HG02642 (cell line): ENCODE results near the gene EDDM3A.
"Not testable (repeated sequence)": the region's sequence is repeated elsewhere in the genome, so short reads cannot be mapped to it uniquely, and the experiment has no call there.

Experiments
- ATAC-seq: cut with Tn5 transposase; IDR thresholded peaks from one replicate; pipeline ENCODE4 v1.9.1; 2021; ENCODE audit warnings: mild to moderate bottlenecking; ENCODE audit not compliant: unreplicated experiment, poor library complexity

Gene EDDM3A, protein sequence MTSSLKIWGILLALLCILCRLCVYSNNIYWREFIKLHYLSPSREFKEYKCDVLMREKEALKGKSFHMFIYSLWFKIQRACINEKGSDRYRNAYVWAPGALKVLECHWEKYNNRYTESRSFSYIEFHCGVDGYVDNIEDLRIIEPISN

DNA sequence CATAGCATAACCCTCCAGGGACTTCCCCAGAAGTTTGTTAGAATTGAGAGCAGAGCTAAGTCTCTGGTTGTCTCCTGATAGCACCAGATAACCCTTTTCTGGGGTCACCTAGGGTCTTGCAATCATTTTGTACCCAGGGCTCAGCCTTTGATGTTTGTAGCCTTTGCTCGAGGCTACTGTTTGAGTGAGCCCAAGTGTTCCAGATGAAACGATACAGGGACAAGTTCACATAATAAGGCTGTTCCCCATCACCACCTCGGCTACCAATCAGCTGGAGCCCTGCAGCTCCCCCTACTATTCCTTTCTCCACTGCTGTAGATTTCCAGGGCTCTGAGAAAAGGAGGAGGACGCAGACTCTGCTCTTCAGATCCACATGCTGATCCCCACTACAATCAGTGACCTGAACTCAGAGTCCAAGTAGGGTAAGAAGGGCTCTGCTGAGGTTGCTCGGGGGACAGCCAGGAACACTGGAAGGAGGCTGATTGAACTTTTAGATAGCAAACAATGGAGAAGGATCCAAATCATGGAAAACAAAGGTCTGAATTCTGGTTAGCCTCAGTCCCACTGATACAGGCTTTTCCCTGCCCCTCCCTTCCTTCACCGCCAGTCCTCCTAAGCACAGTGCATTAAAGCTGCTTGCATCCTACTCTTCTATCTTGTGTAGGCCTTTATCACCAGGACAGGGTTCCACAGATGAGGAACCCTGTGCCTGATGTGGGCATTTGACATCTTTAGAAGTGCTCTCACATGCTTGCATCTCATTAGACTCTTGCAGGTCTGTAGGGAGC lies at the start of gene EDDM3A:
Gene EDDM3A (plus strand): TSS at position 317 of the 788 bp plus-strand sequence. CDS start 1,694 bp downstream, outside the sequence.
- no peak for ATAC-seq

DNA sequence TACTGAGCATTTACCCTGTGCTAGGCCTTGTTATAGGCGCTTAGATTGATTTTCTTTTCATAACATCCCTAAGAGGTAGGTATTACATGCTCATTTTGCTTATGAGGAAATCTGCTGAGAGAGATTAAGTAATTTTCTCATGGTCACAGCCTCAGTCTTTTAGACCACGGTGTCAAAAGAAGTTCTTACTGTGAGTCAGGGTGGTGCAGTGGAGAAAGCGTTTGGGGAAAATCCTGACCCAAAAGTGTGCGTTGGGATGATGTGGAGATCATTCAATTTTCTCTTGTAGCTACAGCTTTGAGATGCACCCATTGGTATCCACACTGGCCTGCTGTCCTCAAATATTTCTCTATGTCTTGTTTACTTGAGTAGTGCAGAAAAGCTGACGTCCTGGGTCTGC lies 48.9 kb upstream of the EDDM3A start:
- no peak for ATAC-seq

DNA sequence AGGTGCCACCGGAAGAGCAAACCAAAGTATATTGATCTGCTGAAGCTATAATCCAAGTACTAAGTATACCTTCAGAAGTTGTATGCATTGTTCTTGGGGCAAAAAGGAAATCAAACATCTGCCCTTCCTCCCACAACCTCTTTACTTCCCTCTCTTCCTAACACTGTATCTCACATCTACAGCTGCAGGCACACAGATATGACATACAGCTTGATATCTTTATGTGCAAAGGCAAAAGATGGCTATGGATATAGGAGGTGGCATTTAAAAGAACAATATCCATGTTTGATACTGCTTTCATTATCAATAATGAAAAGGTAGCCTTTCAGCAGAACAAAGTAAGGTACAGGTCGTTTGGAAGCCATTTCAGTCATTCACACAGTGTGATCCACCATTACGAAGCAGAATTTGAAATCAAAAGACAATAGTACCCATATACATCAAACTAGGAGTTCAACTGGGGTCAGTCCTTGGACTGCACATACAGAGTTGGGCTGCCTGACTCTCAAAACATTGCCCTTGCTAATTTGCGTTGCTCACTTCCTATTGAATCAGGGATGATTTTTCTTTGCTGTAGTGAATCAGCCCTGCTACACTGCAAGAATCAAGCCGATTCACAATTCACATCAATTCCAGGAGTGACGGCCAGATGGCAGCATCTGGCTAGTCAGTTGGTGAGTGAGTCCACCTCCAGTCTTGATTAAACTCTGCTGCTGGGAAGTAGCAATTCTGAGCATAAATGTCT lies 48.2 kb upstream of the EDDM3A start:
- peak; percentile 67 for ATAC-seq

DNA sequence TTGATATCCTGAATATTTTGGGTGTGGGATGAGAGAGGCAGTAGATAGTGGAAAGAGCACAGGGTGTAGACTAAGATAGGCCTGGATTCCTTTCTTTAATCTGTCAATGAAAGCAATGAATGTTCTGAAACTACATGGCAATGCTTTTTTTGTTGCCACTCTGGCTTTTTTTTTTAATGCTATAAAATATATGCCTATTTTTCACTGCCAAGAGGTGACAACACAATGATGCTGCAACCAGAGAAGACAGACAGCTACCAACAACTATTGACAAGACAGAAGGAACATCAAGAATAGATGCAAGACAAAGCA lies 47.7 kb upstream of the EDDM3A start:
- no peak for ATAC-seq

DNA sequence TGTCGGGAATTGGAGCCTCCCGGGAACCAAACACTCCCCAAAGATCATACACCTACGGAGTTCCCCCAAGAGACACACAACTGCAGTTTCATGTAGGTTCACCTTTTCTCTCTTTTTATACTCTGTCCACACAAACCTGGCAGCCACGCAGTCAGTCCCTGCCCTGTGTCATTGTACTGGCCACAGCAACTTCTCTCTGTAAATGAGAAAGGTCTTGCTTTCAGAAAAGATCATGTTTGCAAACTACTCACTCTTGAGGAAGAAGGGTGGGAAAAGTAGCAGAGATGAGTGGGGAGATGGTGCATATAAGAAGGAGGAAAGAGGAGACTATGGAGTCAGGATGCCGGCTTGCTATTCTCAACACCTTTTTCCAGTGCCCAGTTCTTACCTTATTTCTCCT lies 46.8 kb upstream of the EDDM3A start:
- ATAC-seq: no peak

DNA sequence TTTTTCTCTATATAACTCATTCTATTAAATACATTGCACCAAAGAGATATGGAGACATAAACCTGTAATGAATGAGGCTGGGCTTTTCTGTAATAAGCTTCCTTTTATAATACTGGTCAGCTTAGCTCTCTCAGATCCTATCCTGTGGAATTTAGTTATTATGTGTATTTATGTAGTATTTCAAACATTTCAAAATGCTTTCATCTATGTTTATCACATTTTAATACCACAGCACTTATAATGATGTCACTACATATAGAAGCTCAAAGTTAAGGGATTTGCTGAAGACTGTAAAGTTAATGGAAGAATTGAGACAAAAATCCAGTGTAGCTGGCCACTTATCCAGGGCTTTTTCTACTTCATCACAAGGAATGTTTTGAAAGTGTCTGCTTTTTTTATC lies 45.8 kb upstream of the EDDM3A start:
- ATAC-seq: no peak

DNA sequence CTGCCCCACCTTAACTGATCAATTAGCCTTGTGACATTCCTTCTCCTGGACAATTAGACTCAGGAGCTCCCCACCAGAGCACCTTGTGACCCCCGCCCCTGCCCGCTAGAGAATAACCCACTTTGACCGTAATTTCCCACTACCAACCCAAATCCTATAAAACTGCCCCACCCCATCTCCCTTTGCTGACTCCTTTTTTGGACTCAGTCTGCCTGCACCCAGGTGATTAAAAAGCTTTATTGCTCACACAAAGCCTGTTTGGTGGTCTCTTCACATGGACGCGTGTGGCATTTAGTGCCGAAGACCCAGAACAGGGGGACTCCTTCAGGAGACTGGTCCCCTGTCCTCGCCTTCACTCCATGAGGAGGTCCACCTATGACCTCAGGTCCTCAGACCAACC lies 44.7 kb upstream of the EDDM3A start:
- not testable (repeated sequence) for ATAC-seq

DNA sequence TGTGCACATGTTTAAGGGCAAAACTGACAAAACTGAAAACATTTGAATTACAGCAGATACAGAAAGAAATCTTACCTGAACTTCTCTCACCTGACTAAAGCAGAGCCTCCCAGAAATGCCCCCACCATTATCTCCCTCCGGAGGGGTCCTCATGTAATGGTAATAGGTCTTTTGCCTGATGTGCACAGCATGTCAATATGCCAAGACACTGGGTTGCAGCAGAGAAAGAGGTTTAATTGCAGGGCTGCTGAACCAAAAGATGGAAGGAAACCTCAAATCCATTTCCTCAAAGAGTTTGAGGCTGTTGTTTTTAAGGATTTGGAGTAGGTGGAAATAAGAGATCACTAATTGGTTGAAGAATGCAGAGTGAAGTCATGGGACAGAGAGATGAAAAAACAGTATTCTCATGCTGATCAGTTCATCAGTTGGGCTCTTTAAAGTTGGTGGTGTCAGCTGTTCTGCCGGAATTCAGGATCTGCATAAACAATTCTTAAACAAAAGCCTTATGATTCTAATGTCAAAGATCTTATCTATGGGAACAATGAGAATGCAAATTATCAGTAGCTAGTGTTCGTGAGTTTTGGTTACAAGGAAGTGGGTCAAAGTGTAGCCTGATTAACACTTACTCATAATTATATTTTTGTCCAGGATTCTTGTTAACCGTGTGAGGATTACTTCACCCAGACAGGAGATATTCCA lies 38.9 kb upstream of the EDDM3A start:
- ATAC-seq: no peak

DNA sequence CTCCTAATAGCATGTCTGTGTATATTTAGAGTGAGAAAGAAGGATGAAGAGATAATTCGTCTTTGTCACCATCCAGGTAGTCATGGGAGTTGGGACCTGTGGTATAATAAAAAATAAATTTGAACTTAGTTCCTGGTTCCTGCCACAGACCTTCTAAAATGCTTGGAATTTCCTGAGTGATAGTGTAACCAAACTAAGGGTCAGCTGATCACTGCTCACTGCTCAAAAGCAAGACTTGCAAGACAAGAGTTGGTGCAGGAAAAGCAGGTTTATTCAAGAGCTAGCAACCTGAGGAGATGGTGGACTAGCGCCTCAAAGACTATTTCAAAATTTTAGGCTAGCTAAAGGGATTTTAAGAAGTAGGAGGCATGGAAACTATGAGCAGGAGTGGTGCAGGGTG lies 38.1 kb upstream of the EDDM3A start:
- ATAC-seq: no peak

DNA sequence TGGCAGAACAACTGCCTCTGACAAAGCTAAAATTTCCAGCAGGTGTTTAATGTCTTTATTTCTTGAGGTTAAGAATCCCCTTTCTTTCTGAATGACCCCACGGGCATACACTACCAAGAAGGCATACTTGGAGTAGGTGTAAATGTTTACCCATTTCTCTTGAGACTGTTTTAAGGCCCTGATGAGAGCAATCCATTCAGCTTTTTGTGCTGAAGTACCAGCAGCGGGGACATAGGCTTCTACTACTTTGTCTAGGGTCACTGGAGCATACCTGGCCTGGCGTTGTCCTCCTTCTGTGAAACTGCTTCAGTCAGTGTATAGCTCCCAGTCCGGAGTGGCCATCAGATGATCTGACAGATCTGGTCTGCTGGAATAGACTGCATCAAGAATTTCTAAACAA lies 34.4 kb upstream of the EDDM3A start:
- ATAC-seq: no peak

DNA sequence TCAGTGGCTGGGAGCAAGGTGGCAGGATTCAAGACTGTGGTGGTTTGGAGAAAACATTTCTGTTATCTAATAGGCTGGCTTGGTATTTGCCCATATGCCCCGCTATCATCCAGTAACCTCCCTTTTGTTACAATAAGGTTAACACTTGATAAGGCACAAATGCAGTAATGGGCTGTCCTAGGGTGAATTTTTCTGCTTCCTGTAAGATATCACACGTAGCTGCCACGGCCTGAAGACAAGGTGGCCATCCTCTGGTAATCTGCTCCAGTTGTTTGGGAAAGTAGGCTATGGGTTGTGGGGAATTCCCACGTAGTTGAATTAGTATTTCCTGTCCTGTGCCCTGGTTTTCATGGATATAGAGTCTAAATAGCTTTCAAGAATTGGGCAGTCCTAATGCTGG lies 34.0 kb upstream of the EDDM3A start:
- no peak for ATAC-seq

DNA sequence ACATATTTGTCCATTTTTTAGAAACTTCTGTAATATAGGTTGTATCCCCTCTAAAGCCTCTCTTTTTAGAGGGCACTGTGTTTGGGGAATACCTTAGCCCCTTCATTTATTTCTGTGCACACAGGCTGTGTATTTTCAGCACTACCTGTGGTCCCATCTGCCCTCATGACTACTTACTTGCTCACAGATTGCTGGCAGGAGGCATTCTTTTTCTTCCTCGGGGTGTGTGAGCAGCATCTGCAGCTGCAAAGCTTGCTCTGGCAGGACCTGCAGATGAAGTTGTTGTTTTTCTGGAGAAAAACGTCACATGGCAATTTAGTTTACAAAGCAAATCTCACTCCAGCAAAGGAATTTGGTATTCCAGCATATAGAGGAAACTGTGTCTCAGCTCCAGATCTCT lies 32.8 kb upstream of the EDDM3A start:
- ATAC-seq: no peak

DNA sequence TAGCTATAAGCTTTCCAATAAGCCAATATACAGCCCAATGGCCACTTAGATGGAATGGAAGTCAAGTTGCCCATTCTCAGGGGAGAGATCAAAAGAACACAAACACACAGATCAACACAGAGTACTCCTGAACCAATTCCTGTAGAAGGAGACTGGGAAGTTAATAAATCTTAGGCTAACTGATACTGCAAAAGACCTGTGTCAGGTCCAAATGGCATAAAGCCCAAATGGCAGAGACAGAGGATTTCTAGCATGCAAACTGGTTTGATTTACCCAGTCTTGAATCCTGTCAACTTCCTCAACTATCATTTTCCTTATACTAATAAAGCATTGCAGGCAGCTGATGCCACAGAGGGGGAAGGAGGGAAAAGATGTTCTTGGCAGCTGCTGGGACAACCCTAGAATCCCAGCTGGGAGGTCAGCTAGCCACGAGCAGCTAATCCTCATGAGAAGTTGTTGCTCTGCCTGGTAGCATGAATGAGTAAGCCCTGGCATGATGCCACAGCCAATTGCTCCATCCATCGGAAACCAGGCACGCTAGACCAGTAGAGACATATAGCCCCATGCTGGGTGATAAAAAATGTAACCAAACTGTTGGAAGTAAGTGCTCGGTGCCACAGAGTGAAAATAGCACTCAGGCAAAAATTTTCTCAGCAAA lies 31.0 kb upstream of the EDDM3A start:
- no peak for ATAC-seq

DNA sequence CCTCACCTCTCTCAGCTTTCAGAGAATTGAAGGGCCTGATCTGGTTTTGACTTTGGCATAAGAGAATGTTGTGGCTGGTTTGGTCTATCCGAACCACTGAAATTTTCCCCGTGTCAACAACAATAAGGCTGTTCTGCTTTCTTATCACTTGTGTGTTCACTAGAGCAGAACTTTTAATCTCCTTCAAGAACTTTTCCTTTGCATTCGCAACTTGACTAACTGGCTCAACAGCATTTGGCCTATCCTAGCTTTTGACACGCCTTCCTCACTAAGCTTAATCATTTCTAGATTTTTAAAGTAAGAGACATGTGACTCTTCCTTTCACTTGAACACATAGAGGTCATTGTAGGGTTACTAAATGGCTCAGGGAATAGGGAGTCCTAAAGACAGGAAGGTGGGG lies 25.9 kb upstream of the EDDM3A start:
- ATAC-seq: no peak

DNA sequence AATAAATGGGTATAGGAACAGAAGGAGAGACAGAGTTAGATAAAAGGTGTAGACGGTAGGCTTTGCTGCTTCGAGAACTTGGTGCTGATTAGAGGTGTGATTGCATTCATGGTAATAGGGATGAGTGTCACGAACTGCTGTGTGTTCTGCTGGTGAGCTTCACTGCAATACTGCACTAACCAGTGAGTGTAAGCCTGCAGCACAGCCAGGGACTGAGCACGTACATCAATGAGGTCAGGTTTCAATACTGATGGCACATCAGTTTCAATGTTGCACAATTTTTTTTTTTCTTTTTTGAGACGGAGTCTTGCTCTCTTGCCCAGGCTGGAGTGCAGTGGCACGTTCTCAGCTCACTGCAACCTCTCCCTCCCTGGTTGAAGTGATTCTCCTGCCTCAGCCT lies 24.9 kb upstream of the EDDM3A start:
- no peak for ATAC-seq

DNA sequence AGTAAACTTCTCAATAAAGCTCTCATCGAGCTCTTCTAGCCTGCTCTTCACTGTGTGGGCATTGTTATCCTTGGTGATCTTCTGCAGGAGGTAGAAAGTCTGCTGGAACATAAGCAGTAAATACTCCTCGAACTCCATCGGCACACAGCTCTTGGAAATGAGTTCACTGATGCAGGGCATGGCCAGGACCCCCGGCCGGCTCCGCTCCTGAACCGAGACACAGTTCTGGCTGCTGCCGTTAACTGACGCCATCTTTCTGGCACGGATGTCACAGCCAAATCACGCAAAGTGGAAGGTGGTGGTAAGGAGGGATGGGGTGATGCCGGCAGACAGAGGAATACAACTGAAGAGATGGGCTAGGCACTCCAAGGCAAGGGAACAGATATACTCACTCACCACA lies 23.7 kb upstream of the EDDM3A start:
- no peak for ATAC-seq

DNA sequence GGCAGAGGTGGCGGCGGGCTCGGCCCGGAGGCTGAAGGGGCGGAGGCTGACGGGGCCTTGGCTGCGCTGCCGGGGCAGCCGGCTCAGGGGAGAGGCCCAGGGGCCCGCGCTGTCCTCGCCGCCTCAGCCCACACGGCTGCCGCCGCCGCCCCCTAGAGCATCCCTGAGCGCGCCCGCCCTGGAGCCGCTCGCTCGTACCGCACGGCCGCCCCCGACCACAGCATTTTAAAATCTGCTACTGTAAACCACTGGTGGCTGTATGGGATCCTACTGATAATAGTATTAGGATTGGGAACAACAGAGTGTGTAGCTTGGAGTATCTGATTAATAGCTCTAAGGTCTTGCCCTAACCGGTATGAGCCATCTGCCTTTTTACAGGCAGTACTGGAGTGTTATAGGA lies 22.2 kb upstream of the EDDM3A start:
- no peak for ATAC-seq

DNA sequence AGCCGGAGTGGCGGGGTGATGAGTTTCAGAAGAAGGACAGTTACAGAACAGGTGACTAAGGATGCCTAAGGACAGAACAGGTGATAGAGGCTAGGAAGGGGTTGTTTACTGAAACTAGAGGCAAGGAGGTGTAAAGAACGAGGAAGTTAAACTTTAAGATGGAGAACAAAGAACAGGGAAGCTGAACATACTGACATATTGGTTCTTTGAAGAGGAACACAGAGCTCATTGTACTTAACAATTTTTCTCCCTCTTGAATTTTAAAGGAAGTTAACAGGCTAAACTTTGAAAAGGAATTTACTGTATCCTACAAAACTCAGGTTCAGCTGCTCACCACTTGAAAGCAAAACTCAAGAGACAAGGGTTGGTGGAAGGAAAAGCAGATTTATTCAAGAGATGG lies 19.6 kb upstream of the EDDM3A start:
- ATAC-seq: not testable (repeated sequence)

DNA sequence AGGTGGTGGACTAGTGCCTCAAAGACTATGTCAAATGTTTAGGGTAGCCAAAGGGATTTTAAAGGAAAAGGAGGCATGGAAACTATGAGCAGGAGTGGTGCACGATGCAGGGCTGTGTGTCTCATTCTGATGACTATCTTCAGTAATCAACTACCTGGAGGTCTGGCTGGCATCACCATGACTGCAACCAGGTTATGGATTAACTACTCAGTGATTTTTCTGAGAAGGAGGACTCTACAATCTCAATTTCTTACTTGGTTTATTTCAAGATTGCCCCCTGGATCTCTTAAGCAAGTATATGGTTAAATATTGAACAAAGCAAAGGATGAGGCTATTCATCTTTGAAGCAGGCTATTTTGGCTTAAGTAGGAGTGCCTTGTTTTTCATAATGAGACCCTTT lies 19.2 kb upstream of the EDDM3A start:
- ATAC-seq: no peak

DNA sequence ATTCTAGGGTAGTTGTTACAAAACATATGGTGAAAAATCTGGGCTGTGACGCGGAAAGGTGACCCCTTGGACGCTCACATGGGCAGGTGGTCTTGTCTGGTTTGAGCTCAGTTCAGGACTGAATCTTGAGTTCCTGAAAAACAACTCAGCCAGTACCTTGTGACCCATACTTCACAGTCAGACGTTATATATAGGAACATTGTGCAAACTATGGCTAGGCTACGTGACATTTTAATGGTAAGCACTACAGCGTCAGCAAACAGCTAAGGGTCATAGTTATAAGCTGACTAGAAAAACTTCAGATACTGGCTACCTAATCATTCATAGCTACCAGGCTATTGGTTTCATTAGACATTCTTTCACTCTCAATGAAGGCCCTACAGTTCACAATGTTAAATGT lies 14.8 kb upstream of the EDDM3A start:
- no peak for ATAC-seq

DNA sequence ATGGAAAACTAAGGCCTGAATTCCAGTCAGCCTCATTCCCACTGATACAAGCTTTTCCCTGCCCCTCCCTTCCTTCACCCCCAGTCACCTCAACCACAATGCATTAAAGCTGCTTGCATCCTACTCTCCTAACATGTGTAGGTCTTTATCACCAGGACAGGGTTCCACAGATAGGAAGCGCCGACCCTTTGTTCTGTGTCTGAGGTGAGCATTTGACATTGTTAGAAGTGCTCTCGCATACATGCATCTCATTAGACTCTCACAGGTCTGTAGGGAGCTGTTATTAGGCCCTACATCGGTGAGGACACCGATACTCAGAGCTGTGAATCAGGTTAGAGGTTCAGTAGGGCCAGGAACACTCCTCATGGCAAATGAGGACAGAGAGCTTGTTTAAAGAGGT lies 13.2 kb upstream of the EDDM3A start:
- ATAC-seq: no peak
